Natural killer cell treated with Interleukin-12 subunit alpha and Interleukin-12 subunit beta and Interleukin-15 and Interleukin-18, amount 100 ng/mL, for 72 hours (primary cell): Measurements from ENCODE around the gene FIBP. TPM values are rescaled to one million over a fixed set of nuclear protein-coding genes. Genes with fewer than 3 reads are reported as not detected.
A peak's percentile ranks its signal among the peaks of the same experiment; 100 is the strongest.

Experiments
- ATAC-seq, 2 donors: fragments of 150-1000 bp; cut with Tn5 transposase in 1 of 2; sonication (Bioruptor Pico), chemical (Tn5 transposase) in 1 of 2; 2 replicates each; pipeline ENCODE4 v1.10.0; 2021
- DNase-seq: peaks from one replicate; pipeline ENCODE4 v3.0.0; 2022; ENCODE audit warnings: low spot score
- H3K27ac Mint-ChIP-seq, 2 donors: 1 replicate in 1 of 2; 2 replicates in 1 of 2; pipeline ENCODE4 v1.8.0; 2022; ENCODE audit warnings: mixed read lengths in 2 of 2, mild to moderate bottlenecking in 1 of 2, moderate library complexity in 1 of 2
- H3K27me3 Mint-ChIP-seq, 2 donors: 1 replicate in 1 of 2; 2 replicates in 1 of 2; pipeline ENCODE4 v1.8.0; 2022; ENCODE audit warnings: mixed read lengths in 2 of 2
- H3K36me3 Mint-ChIP-seq: one replicate; pipeline ENCODE4 v1.8.0; 2022; ENCODE audit warnings: mixed read lengths
- H3K4me1 Mint-ChIP-seq, 2 donors: 1 replicate in 1 of 2; 2 replicates in 1 of 2; pipeline ENCODE4 v1.8.0; 2022; ENCODE audit warnings: low read depth in 2 of 2, mixed read lengths in 2 of 2, mild to moderate bottlenecking in 1 of 2
- H3K4me3 Mint-ChIP-seq: one replicate; pipeline ENCODE4 v1.8.0; 2022; ENCODE audit warnings: mixed read lengths
- H3K9me3 Mint-ChIP-seq: 2 replicates; pipeline ENCODE4 v1.8.0; 2022; ENCODE audit warnings: mixed read lengths
- total RNA-seq, 2 donors: library from RNA; stranded (reverse); gene quantifications; one replicate each; pipeline ENCODE4 v1.2.3, GENCODE V29; 2022

Gene FIBP
- total RNA-seq, 2 donors from 2014 or later: 76.6 to 157 TPM

- Mint-ChIP-seq H3K9me3 (no peaks in the 10 kb centered on the region), H3K27me3 (no peaks in the 10 kb centered on the region), H3K36me3 (peaks cover 16% of the 10 kb centered on the region), H3K4me1 (peaks cover 47 to 51% of the 10 kb centered on the region in 2 donors), H3K27ac (peak overlapping the region; percentile 97), H3K4me3 (peak overlapping the region; percentile 98)
- DNase-seq (no peak), ATAC-seq (no peak)
Observed at GRCh38 chr11:65859812-65860277, 28.4 kb downstream of the FIBP start.

GRCh38 chr11:65859095-65859811 lies 29.0 kb downstream of the FIBP start:
- peak; percentile 99 for DNase-seq
- peak overlapping the region; percentile 98 for H3K4me3 Mint-ChIP-seq
- peak overlapping the region; percentile 97 for H3K27ac Mint-ChIP-seq
- H3K27me3 Mint-ChIP-seq: no peaks in the 10 kb centered on the region
- peak; percentile 81 to 83 for ATAC-seq
- peaks cover 53 to 57% of the 10 kb centered on the region in 2 donors for H3K4me1 Mint-ChIP-seq
- H3K9me3 Mint-ChIP-seq: no peaks in the 10 kb centered on the region
- peaks cover 22% of the 10 kb centered on the region for H3K36me3 Mint-ChIP-seq

- ATAC-seq: no peak
- Mint-ChIP-seq H3K4me3 (peak overlapping the region; percentile 98), H3K4me1 (peaks cover 57 to 60% of the 10 kb centered on the region in 2 donors), H3K9me3 (no peaks in the 10 kb centered on the region), H3K36me3 (peaks cover 26% of the 10 kb centered on the region), H3K27me3 (no peaks in the 10 kb centered on the region), H3K27ac (peak overlapping the region; percentile 97)
- DNase-seq: no peak
Observed at GRCh38 chr11:65858681-65859087, 29.6 kb downstream of the FIBP start.

- Mint-ChIP-seq H3K9me3 (no peaks in the 10 kb centered on the region), H3K27me3 (no peaks in the 10 kb centered on the region), H3K4me3 (peak within 1 kb of the TSS; percentile 98), H3K27ac (peak within 1 kb of the TSS; percentile 97), H3K4me1 (peaks cover 57 to 64% of the 10 kb centered on the region in 2 donors), H3K36me3 (peaks cover 31% of the 10 kb centered on the region)
- ATAC-seq (peak; percentile 79 to 84), DNase-seq (peak; percentile 99)
Observed at GRCh38 chr11:65857853-65858680, 30.2 kb downstream of the FIBP start, which contains the start of gene CFL1. CFL1 (minus strand) TSS chr11:65858180; CDS start chr11:65858099, 81 bp downstream.

- Mint-ChIP-seq H3K27me3 (no peaks in the 10 kb centered on the region), H3K4me3 (peak overlapping the region; percentile 96), H3K36me3 (peaks cover 26% of the 10 kb centered on the region), H3K9me3 (no peaks in the 10 kb centered on the region), H3K4me1 (peaks cover 52 to 60% of the 10 kb centered on the region in 2 donors), H3K27ac (peak overlapping the region in 1 of 2 donors; percentile 97)
- ATAC-seq (no peak), DNase-seq (no peak)
Observed at GRCh38 chr11:65857500-65857852, 30.8 kb downstream of the FIBP start.

GRCh38 chr11:65856689-65857499 lies 31.4 kb downstream of the FIBP start:
- Mint-ChIP-seq H3K27ac (peak overlapping the region; percentile 88 to 91), H3K4me3 (peak overlapping the region; percentile 96), H3K9me3 (no peaks in the 10 kb centered on the region), H3K4me1 (peaks cover 54 to 59% of the 10 kb centered on the region in 2 donors), H3K27me3 (no peaks in the 10 kb centered on the region), H3K36me3 (peaks cover 26% of the 10 kb centered on the region)
- DNase-seq (peak; percentile 89), ATAC-seq (peak; percentile 41 to 61)

GRCh38 chr11:65855927-65856363 lies 32.3 kb downstream of the FIBP start:
- H3K4me1 Mint-ChIP-seq: peaks cover 52 to 55% of the 10 kb centered on the region in 2 donors
- ATAC-seq: no peak
- H3K27ac Mint-ChIP-seq: peak overlapping the region; percentile 88 to 91
- peaks cover 26% of the 10 kb centered on the region for H3K36me3 Mint-ChIP-seq
- no peaks in the 10 kb centered on the region for H3K9me3 Mint-ChIP-seq
- H3K4me3 Mint-ChIP-seq: peak overlapping the region; percentile 96
- DNase-seq: no peak
- H3K27me3 Mint-ChIP-seq: no peaks in the 10 kb centered on the region

- H3K9me3 Mint-ChIP-seq: no peaks in the 10 kb centered on the region
- DNase-seq (no peak), ATAC-seq (no peak)
- peak overlapping the region; percentile 96 for H3K4me3 Mint-ChIP-seq
- H3K4me1 Mint-ChIP-seq: peaks cover 48 to 52% of the 10 kb centered on the region in 2 donors
- no peaks in the 10 kb centered on the region for H3K27me3 Mint-ChIP-seq
- peak overlapping the region; percentile 64 to 92 for H3K27ac Mint-ChIP-seq
- H3K36me3 Mint-ChIP-seq: peaks cover 26% of the 10 kb centered on the region
Observed at GRCh38 chr11:65854852-65855837, 33.1 kb downstream of the FIBP start.

GRCh38 chr11:65854161-65854592 lies 34.1 kb downstream of the FIBP start:
- Mint-ChIP-seq H3K4me1 (peaks cover 41 to 47% of the 10 kb centered on the region in 2 donors), H3K27me3 (no peaks in the 10 kb centered on the region), H3K36me3 (peaks cover 26% of the 10 kb centered on the region), H3K9me3 (no peaks in the 10 kb centered on the region), H3K4me3 (peak overlapping the region; percentile 96), H3K27ac (peak overlapping the region; percentile 64 to 92)
- ATAC-seq: no peak
- no peak for DNase-seq

- H3K36me3 Mint-ChIP-seq: peaks cover 26% of the 10 kb centered on the region
- H3K9me3 Mint-ChIP-seq: no peaks in the 10 kb centered on the region
- ATAC-seq (no peak), DNase-seq (no peak)
- peak overlapping the region; percentile 64 to 92 for H3K27ac Mint-ChIP-seq
- H3K4me1 Mint-ChIP-seq: peaks cover 35 to 41% of the 10 kb centered on the region in 2 donors
- no peak overlapping the region for H3K4me3 Mint-ChIP-seq
- H3K27me3 Mint-ChIP-seq: no peaks in the 10 kb centered on the region
Observed at GRCh38 chr11:65853246-65853979, 34.9 kb downstream of the FIBP start.

- Mint-ChIP-seq H3K9me3 (no peaks in the 10 kb centered on the region), H3K4me1 (peaks cover 32 to 38% of the 10 kb centered on the region in 2 donors), H3K27ac (no peak overlapping the region), H3K27me3 (no peaks in the 10 kb centered on the region), H3K4me3 (no peak overlapping the region), H3K36me3 (peaks cover 26% of the 10 kb centered on the region)
- ATAC-seq (no peak), DNase-seq (no peak)
Observed at GRCh38 chr11:65852508-65853245, 35.6 kb downstream of the FIBP start.
